DOHH2 (cell line): ENCODE data around the gene NAALADL2.

Experiments
- H3F3A ChIP-seq: fragments of 200-600 bp; sonication (generic), shearing (Covaris generic); 2 replicates; pipeline ENCODE4 v1.6.0; 2016; ENCODE audit warnings: antibody characterized with exemption, mild to moderate bottlenecking; ENCODE audit not compliant: control insufficient read depth, insufficient read depth
- H3K27ac ChIP-seq: fragments of 200-600 bp; sonication (generic); 2 replicates; pipeline ENCODE4 v1.5.1; 2014; ENCODE audit warnings: low read depth, mild to moderate bottlenecking, low read length, moderate library complexity
- H3K27me3 ChIP-seq: fragments of 200-600 bp; sonication (generic); 2 replicates; pipeline ENCODE4 v1.6.1; 2014; ENCODE audit warnings: mild to moderate bottlenecking, low read length, mixed read lengths; ENCODE audit not compliant: control insufficient read depth
- H3K36me3 ChIP-seq: fragments of 200-600 bp; sonication (generic); 2 replicates; pipeline ENCODE4 v1.6.1; 2014; ENCODE audit warnings: mild to moderate bottlenecking, low read length, moderate library complexity, mixed read lengths; ENCODE audit not compliant: control insufficient read depth
- H3K4me1 ChIP-seq: fragments of 200-600 bp; sonication (generic); 2 replicates; pipeline ENCODE4 v1.6.1; 2014; ENCODE audit warnings: mild to moderate bottlenecking, low read length, mixed read lengths; ENCODE audit not compliant: control insufficient read depth
- H3K4me2 ChIP-seq: fragments of 200-600 bp; sonication (generic); 2 replicates; pipeline ENCODE4 v1.6.0; 2014; ENCODE audit warnings: mild to moderate bottlenecking, low read length, moderate library complexity
- H3K4me3 ChIP-seq: fragments of 200-600 bp; sonication (generic); 2 replicates; pipeline ENCODE4 v1.5.1; 2014; ENCODE audit warnings: mild to moderate bottlenecking, low read length, mixed read lengths
- H3K79me2 ChIP-seq: fragments of 200-600 bp; sonication (generic); 2 replicates; pipeline ENCODE4 v1.6.1; 2014; ENCODE audit warnings: mild to moderate bottlenecking, low read length, mixed read lengths; ENCODE audit not compliant: control insufficient read depth
- H3K9me2 ChIP-seq: fragments of 200-600 bp; sonication (generic); replicated peaks from 2 replicates; pipeline ENCODE4 v1.6.1; 2014; ENCODE audit warnings: mild to moderate bottlenecking, low read length, mixed read lengths; ENCODE audit not compliant: control insufficient read depth
- H3K9me3 ChIP-seq: fragments of 200-600 bp; sonication (generic); 2 replicates; pipeline ENCODE4 v1.6.1; 2014; ENCODE audit warnings: antibody characterized with exemption, low read length, mixed read lengths; ENCODE audit not compliant: control insufficient read depth, insufficient read depth
- H4K20me1 ChIP-seq: fragments of 200-600 bp; sonication (generic); 2 replicates; pipeline ENCODE4 v1.6.0; 2014; ENCODE audit warnings: low read depth, mild to moderate bottlenecking, antibody characterized with exemption, low read length, moderate library complexity; ENCODE audit not compliant: control insufficient read depth, insufficient read depth
- EZH2phosphoT487 ChIP-seq: fragments of 200-600 bp; sonication (generic); IDR thresholded peaks from 2 replicates; pipeline ENCODE4 v1.6.1; 2017; ENCODE audit warnings: borderline replicate concordance, mild to moderate bottlenecking, antibody characterized with exemption, low read length, moderate library complexity, mixed read lengths
- TF ChIP-seq, protein P1 (sequence below): fragments of 200-600 bp; sonication (generic); IDR thresholded peaks from one replicate; pipeline ENCODE4 v1.5.1; 2014; ENCODE audit warnings: antibody characterized with exemption, mild to moderate bottlenecking, low read depth, low read length; ENCODE audit not compliant: poor library complexity, severe bottlenecking

Gene NAALADL2

DNA sequence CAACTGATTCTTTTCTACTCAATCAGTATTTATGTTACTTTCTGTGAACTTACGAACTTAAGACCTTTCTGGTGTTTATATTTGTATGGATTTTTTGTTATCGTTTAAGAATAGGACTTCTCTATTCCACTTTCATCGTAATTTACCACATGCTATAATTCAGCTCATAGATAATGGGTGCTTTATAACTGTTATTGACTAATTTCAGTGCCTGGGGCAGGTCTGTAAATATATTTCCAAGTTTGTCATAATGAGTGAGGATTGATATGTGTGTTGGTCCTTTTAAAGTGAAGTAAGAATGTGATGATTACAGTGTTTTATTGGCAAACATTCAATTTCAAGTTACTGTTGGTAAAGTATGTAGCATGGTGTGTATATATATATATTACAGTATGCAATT is 1.8 kb upstream of the NAALADL2 start:
- H3F3A ChIP-seq: no peaks in the 10 kb centered on the region
- H4K20me1 ChIP-seq: no peaks in the 10 kb centered on the region
- no peak overlapping the region for H3K4me3 ChIP-seq
- no peaks in the 10 kb centered on the region for H3K9me2 ChIP-seq
- H3K4me1 ChIP-seq: no peaks in the 10 kb centered on the region
- H3K79me2 ChIP-seq: no peaks in the 10 kb centered on the region
- H3K27ac ChIP-seq: no peak overlapping the region
- H3K36me3 ChIP-seq: no peaks in the 10 kb centered on the region
- no peak overlapping the region for H3K4me2 ChIP-seq
- no peaks in the 10 kb centered on the region for H3K9me3 ChIP-seq
- no peak for TF ChIP-seq EZH2phosphoT487
- TF ChIP-seq, protein P1, sequence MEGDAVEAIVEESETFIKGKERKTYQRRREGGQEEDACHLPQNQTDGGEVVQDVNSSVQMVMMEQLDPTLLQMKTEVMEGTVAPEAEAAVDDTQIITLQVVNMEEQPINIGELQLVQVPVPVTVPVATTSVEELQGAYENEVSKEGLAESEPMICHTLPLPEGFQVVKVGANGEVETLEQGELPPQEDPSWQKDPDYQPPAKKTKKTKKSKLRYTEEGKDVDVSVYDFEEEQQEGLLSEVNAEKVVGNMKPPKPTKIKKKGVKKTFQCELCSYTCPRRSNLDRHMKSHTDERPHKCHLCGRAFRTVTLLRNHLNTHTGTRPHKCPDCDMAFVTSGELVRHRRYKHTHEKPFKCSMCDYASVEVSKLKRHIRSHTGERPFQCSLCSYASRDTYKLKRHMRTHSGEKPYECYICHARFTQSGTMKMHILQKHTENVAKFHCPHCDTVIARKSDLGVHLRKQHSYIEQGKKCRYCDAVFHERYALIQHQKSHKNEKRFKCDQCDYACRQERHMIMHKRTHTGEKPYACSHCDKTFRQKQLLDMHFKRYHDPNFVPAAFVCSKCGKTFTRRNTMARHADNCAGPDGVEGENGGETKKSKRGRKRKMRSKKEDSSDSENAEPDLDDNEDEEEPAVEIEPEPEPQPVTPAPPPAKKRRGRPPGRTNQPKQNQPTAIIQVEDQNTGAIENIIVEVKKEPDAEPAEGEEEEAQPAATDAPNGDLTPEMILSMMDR: no peak
- H3K27me3 ChIP-seq: no peaks in the 10 kb centered on the region

DNA sequence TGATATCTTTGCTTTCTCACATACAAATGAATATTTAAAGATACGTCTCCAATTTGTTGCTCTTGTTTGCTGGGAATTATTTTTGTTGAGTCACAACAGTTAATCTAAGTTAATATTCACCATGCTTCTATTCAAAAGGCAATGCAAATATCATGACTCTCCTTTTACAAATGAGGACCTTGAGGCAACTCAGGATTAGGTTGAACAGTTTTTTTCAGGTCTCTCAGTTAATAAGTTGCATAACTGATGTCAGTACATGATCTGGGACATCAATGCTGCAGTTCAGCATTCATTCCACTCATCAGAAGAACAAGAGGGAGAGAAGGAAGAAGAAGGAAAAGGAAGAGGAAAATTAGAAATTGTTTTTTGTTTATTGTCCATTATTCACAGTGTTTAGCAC is 781 bp upstream of the NAALADL2 start:
- Histone ChIP-seq H3K9me2 (no peaks in the 10 kb centered on the region), H4K20me1 (no peaks in the 10 kb centered on the region), H3K4me3 (no peak overlapping the region), H3K4me1 (no peaks in the 10 kb centered on the region), H3K36me3 (no peaks in the 10 kb centered on the region), H3K4me2 (no peak overlapping the region), H3K79me2 (no peaks in the 10 kb centered on the region), H3F3A (no peaks in the 10 kb centered on the region), H3K27me3 (no peaks in the 10 kb centered on the region), H3K9me3 (no peaks in the 10 kb centered on the region), H3K27ac (no peak overlapping the region)
- no peak for TF ChIP-seq EZH2phosphoT487
- TF ChIP-seq, protein P1: no peak

DNA sequence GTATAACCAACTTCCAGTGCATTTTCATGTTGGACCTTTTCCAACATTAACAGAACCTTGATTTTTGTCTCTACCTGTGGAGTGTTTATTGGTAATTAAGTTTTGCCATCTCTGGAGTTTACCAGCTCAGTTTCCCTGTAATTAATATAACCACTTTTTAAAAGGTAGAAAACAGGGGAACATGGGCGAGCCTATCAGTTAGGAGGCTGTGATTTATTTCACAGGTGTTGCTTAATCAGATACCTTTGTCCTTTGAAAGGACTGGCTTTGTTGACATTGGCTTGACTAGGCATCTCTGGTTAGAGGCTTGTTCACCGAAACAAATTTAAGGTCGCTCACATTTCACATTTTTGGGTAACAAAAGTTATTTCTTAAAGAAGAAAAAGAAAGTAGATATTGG is 622 bp downstream of the NAALADL2 start:
- TF ChIP-seq EZH2phosphoT487: no peak
- TF ChIP-seq, protein P1: no peak
- no peaks in the 10 kb centered on the region for H3F3A ChIP-seq
- H3K4me1 ChIP-seq: no peaks in the 10 kb centered on the region
- no peaks in the 10 kb centered on the region for H3K9me2 ChIP-seq
- H3K36me3 ChIP-seq: no peaks in the 10 kb centered on the region
- no peaks in the 10 kb centered on the region for H3K79me2 ChIP-seq
- no peak overlapping the region for H3K4me2 ChIP-seq
- H3K27me3 ChIP-seq: no peaks in the 10 kb centered on the region
- no peak overlapping the region for H3K27ac ChIP-seq
- no peaks in the 10 kb centered on the region for H4K20me1 ChIP-seq
- H3K4me3 ChIP-seq: no peak overlapping the region
- no peaks in the 10 kb centered on the region for H3K9me3 ChIP-seq

DNA sequence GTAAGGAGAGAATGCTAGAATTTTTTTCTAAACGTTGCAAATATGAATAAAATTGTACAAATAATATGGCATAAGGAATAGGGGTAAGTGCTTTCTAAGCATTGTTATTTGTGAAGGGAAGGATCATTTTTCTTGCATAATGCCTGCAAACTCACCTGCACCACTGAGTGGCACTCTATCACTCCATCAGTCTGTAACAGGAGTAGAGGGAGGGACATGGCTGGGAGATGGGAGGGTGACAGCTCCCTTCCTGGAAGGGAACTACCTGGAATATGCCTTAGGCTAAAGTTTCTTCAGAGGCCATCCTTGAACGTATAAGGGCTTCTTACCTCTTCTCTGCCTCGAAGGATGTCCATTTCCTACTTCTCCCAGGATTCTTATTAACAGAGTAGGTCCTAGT is 3.0 kb downstream of the NAALADL2 start:
- no peaks in the 10 kb centered on the region for H3K79me2 ChIP-seq
- no peaks in the 10 kb centered on the region for H4K20me1 ChIP-seq
- H3K27me3 ChIP-seq: no peaks in the 10 kb centered on the region
- H3K36me3 ChIP-seq: no peaks in the 10 kb centered on the region
- TF ChIP-seq, protein P1: no peak
- TF ChIP-seq EZH2phosphoT487: no peak
- no peaks in the 10 kb centered on the region for H3K4me1 ChIP-seq
- no peaks in the 10 kb centered on the region for H3K9me2 ChIP-seq
- no peak overlapping the region for H3K4me3 ChIP-seq
- H3K27ac ChIP-seq: no peak overlapping the region
- H3F3A ChIP-seq: no peaks in the 10 kb centered on the region
- H3K4me2 ChIP-seq: no peak overlapping the region
- no peaks in the 10 kb centered on the region for H3K9me3 ChIP-seq
